ENCODE data around the gene CALML3.

CALML3 gene

GRCh38 chr10:5508161-5508604 lies 16.6 kb upstream of the CALML3 start:
- DNase-seq = no peak

- no peak for DNase-seq
Observed at GRCh38 chr10:5508786-5509185, 16.0 kb upstream of the CALML3 start.

- DNase-seq = peak; percentile 85
Observed at GRCh38 chr10:5509236-5509635, 15.5 kb upstream of the CALML3 start.

GRCh38 chr10:5509691-5510090 lies 15.1 kb upstream of the CALML3 start:
- DNase-seq = no peak

GRCh38 chr10:5510281-5511072 lies 14.3 kb upstream of the CALML3 start:
- no peak for DNase-seq

GRCh38 chr10:5511231-5511884 lies 13.4 kb upstream of the CALML3 start:
- no peak for DNase-seq

- DNase-seq = no peak
Observed at GRCh38 chr10:5511885-5512280, 12.9 kb upstream of the CALML3 start.

- DNase-seq = no peak
Observed at GRCh38 chr10:5512331-5512730, 12.4 kb upstream of the CALML3 start.

- DNase-seq = no peak
Observed at GRCh38 chr10:5512881-5513612, 11.7 kb upstream of the CALML3 start.

- no peak for DNase-seq
Observed at GRCh38 chr10:5514226-5514850, 10.4 kb upstream of the CALML3 start.

GRCh38 chr10:5515948-5516761 lies 8.6 kb upstream of the CALML3 start:
- DNase-seq = no peak

- no peak for DNase-seq
Observed at GRCh38 chr10:5517546-5517945, 7.2 kb upstream of the CALML3 start.

GRCh38 chr10:5518143-5518542 lies 6.6 kb upstream of the CALML3 start:
- peak; percentile 80 for DNase-seq

- no peak for DNase-seq
Observed at GRCh38 chr10:5519054-5519453, 5.7 kb upstream of the CALML3 start.

GRCh38 chr10:5522913-5523560 lies 1.7 kb upstream of the CALML3 start:
- DNase-seq = no peak

GRCh38 chr10:5523796-5524574 lies 776 bp upstream of the CALML3 start:
- no peak for DNase-seq

GRCh38 chr10:5525561-5526341 lies 990 bp downstream of the CALML3 start:
- no peak for DNase-seq

GRCh38 chr10:5526691-5527331 lies 2.0 kb downstream of the CALML3 start:
- no peak for DNase-seq

GRCh38 chr10:5527332-5528200 lies 2.8 kb downstream of the CALML3 start:
- peak; percentile 32 for DNase-seq

All from NCI-H2029 (cell line).